Stimulated activated CD8-positive, alpha-beta memory T cell treated with anti-CD3 and anti-CD28 coated beads, Interleukin-4, amount 100 ng/mL, for 24 hours (primary cell): ENCODE results near the gene NELFA.

Experiments
- DNase-seq: peaks from one replicate; pipeline ENCODE4 v3.0.0-alpha.2; 2020; ENCODE audit warnings: low read depth

The NELFA gene

DNA sequence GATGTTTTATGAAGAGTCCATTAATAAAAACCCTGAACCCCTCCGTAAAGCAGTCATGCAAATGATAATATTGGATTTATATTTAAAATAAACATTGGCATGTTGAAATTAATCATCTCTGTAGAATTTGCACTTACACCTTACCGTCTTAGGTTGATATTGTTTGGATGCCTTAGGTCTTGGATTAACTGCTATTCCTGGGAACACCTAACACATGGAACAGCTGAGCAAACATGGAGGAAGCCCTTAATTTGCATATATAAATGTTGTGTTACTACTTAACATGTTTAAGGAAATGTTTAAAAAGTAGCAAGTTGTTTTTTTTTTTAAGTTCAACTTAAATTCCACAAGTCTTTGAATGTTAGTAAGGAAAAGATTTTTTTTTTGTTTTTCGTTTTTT is 75.1 kb downstream of the NELFA start:
- DNase-seq = no peak

DNA sequence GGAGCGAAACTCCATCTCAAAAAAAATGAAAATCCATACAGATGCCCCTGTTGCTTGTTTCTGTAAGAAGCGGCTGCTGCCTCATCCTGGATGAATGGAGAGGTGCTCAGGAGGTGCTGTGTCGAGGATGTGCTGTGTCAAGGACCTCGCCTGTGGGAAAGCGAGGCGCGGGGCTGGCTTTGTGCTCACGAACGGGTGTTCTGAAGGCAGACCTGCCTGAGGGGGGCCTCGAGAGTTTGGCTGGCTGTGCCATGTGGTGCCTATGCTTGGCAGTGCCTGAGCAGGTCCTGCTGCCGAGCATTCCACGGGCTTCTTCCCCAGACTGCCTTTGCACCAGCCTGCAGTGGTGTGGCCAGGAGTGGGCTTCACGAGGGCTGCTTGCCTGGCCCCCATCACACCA is 76.0 kb downstream of the NELFA start:
- DNase-seq = no peak
